Left hindlimb (tissue), 1 donor: ENCODE measurements around the gene CLEC11A.
A peak's percentile ranks its signal among the peaks of the same experiment; 100 is the strongest.

ENCODE experiments used
- DNase-seq: peaks from one replicate; pipeline ENCODE4 v3.0.0-alpha.2; 2018

The CLEC11A gene

GRCh38 chr19:50705422-50706019, 17.6 kb upstream of the CLEC11A start:
- DNase-seq: no peak

- DNase-seq: no peak
Measured at GRCh38 chr19:50706387-50706786, 16.8 kb upstream of the CLEC11A start.

- DNase-seq: peak; percentile 1
Measured at GRCh38 chr19:50708179-50708879, 14.8 kb upstream of the CLEC11A start.

GRCh38 chr19:50710094-50710493, 13.1 kb upstream of the CLEC11A start:
- peak; percentile 34 for DNase-seq

- DNase-seq: no peak
Measured at GRCh38 chr19:50710612-50711011, 12.6 kb upstream of the CLEC11A start.

GRCh38 chr19:50711196-50711595, 12.0 kb upstream of the CLEC11A start:
- DNase-seq: no peak

- DNase-seq: no peak
Measured at GRCh38 chr19:50711805-50712204, 11.4 kb upstream of the CLEC11A start.

- peak; percentile 15 for DNase-seq
Measured at GRCh38 chr19:50712833-50713232, 10.3 kb upstream of the CLEC11A start.

GRCh38 chr19:50713556-50714236, 9.5 kb upstream of the CLEC11A start:
- DNase-seq: no peak

- DNase-seq: peak; percentile 23
Measured at GRCh38 chr19:50716178-50717025, 6.8 kb upstream of the CLEC11A start.

GRCh38 chr19:50717026-50717723, 6.0 kb upstream of the CLEC11A start:
- peak; percentile 33 for DNase-seq

GRCh38 chr19:50717891-50718254, 5.3 kb upstream of the CLEC11A start:
- DNase-seq: peak; percentile 34

- DNase-seq: peak; percentile 53
Measured at GRCh38 chr19:50718255-50719118, 4.7 kb upstream of the CLEC11A start.

GRCh38 chr19:50719119-50719435, 4.1 kb upstream of the CLEC11A start:
- peak; percentile 35 for DNase-seq

GRCh38 chr19:50719566-50719965, 3.6 kb upstream of the CLEC11A start, which contains the start of gene SHANK1:
Gene SHANK1, minus strand, starts transcription at chr19:50719802. Its CDS starts 2,883 bp downstream, at chr19:50716919.
- DNase-seq: peak; percentile 47

- DNase-seq: peak; percentile 29
Measured at GRCh38 chr19:50720181-50720920, 2.8 kb upstream of the CLEC11A start.

GRCh38 chr19:50720921-50721381, 2.2 kb upstream of the CLEC11A start:
- DNase-seq: peak; percentile 45

- peak; percentile 48 for DNase-seq
Measured at GRCh38 chr19:50721441-50722137, 1.6 kb upstream of the CLEC11A start.

- DNase-seq: peak; percentile 33
Measured at GRCh38 chr19:50722201-50723013, 757 bp upstream of the CLEC11A start.
